OCI-LY1 (cell line): Measurements from ENCODE around the gene GRIP1.

Experiments used
- H2AFZ ChIP-seq: fragments of 200-600 bp; sonication (generic), shearing (Covaris generic); 2 replicates; pipeline ENCODE4 v1.6.0; 2014; ENCODE audit warnings: antibody characterized with exemption, mild to moderate bottlenecking, low read length
- H3F3A ChIP-seq: fragments of 200-600 bp; sonication (generic), shearing (Covaris generic); 2 replicates; pipeline ENCODE4 v1.6.0; 2014; ENCODE audit warnings: mild to moderate bottlenecking, antibody characterized with exemption, low read length, moderate library complexity; ENCODE audit not compliant: insufficient read depth
- H3K27ac ChIP-seq: fragments of 200-600 bp; sonication (generic); 2 replicates; pipeline ENCODE4 v1.5.1; 2014; ENCODE audit warnings: low read length, mixed run types, mild to moderate bottlenecking, low read depth; ENCODE audit not compliant: poor library complexity, severe bottlenecking
- H3K27me3 ChIP-seq: fragments of 200-600 bp; sonication (generic); 2 replicates; pipeline ENCODE4 v1.6.0; 2014; ENCODE audit warnings: antibody characterized with exemption, mild to moderate bottlenecking, low read length, moderate library complexity; ENCODE audit not compliant: insufficient read depth
- H3K36me3 ChIP-seq: fragments of 200-600 bp; sonication (generic); 2 replicates; pipeline ENCODE4 v1.6.1; 2014; ENCODE audit warnings: mild to moderate bottlenecking, antibody characterized with exemption, low read length, moderate library complexity, mixed read lengths; ENCODE audit not compliant: insufficient read depth
- H3K4me1 ChIP-seq: fragments of 200-600 bp; sonication (generic); 2 replicates; pipeline ENCODE4 v1.5.1; 2014; ENCODE audit warnings: mild to moderate bottlenecking, low read length, moderate library complexity; ENCODE audit not compliant: insufficient read depth, severe bottlenecking
- H3K4me2 ChIP-seq: fragments of 200-600 bp; sonication (generic), shearing (Covaris generic); 2 replicates; pipeline ENCODE4 v1.6.1; 2014; ENCODE audit warnings: low read length
- H3K4me3 ChIP-seq: fragments of 200-600 bp; sonication (generic); 2 replicates; pipeline ENCODE4 v1.5.1; 2014; ENCODE audit warnings: low read length, low read depth, mild to moderate bottlenecking, mixed read lengths; ENCODE audit not compliant: poor library complexity, severe bottlenecking
- H3K79me2 ChIP-seq: fragments of 200-600 bp; shearing (Covaris generic); 2 replicates; pipeline ENCODE4 v1.6.1; 2016; ENCODE audit warnings: mixed run types, low read length, mixed read lengths; ENCODE audit not compliant: insufficient read depth
- H3K9ac ChIP-seq: fragments of 200-600 bp; sonication (generic), shearing (Covaris generic); 2 replicates; pipeline ENCODE4 v1.6.1; 2014; ENCODE audit warnings: mild to moderate bottlenecking, low read length, mixed read lengths
- H3K9me2 ChIP-seq: fragments of 200-600 bp; sonication (generic), shearing (Covaris generic); 2 replicates; pipeline ENCODE4 v1.6.1; 2014; ENCODE audit warnings: low read depth, mild to moderate bottlenecking, low read length, mixed read lengths
- H3K9me3 ChIP-seq: fragments of 200-600 bp; shearing (Covaris generic); 2 replicates; pipeline ENCODE4 v1.6.1; 2014; ENCODE audit warnings: low read length, mixed read lengths
- H4K20me1 ChIP-seq: fragments of 200-600 bp; sonication (generic), shearing (Covaris generic); 2 replicates; pipeline ENCODE4 v1.6.0; 2016; ENCODE audit warnings: mild to moderate bottlenecking, low read length; ENCODE audit not compliant: insufficient read depth
- CTCF ChIP-seq: fragments of 200-600 bp; sonication (generic), shearing (Covaris generic); IDR thresholded peaks from 2 replicates; pipeline ENCODE4 v1.5.1; 2017; ENCODE audit warnings: mild to moderate bottlenecking, antibody characterized with exemption, low read length, moderate library complexity, mixed read lengths
- EZH2 ChIP-seq: fragments of 200-600 bp; sonication (generic), shearing (Covaris generic); IDR thresholded peaks from 2 replicates; pipeline ENCODE4 v1.8.0; 2017; ENCODE audit warnings: borderline replicate concordance, mixed run types, mild to moderate bottlenecking, antibody characterized with exemption, low read length, moderate library complexity, mixed read lengths

Gene GRIP1

DNA sequence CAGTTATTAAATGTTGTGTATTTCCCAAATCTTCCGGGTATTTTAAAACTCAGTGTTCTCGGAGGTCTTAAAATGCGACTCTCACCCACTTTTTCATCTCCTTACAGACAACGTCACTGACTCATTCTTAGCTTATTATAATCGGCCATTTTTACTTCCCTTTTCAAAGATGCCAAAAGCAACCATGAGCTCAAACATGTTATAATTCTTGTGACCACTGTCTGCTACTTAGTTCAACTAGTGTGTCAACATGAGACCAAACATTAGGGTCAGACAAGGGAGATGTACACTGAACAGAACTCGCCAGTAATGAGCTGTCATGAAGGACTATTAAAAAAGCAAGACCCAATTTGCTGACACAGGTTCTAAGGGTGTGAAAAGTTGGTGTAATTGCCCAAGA is 4.2 kb upstream of the GRIP1 start:
- Histone ChIP-seq H3K9ac (no peak overlapping the region), H3K27ac (peak overlapping the region; percentile 46), H4K20me1 (no peaks in the 10 kb centered on the region), H3K9me3 (no peaks in the 10 kb centered on the region), H3K27me3 (no peaks in the 10 kb centered on the region), H2AFZ (peak overlapping the region; percentile 53; the same call in 1 of the 2 replicates), H3K9me2 (no peaks in the 10 kb centered on the region), H3K4me2 (peak overlapping the region; percentile 20; the same call in 1 of the 2 replicates), H3F3A (no peaks in the 10 kb centered on the region), H3K36me3 (no peaks in the 10 kb centered on the region), H3K4me3 (no peak overlapping the region), H3K4me1 (peaks cover 52% of the 10 kb centered on the region), H3K79me2 (no peaks in the 10 kb centered on the region)
- no peak for TF ChIP-seq EZH2
- no peak for TF ChIP-seq CTCF

DNA sequence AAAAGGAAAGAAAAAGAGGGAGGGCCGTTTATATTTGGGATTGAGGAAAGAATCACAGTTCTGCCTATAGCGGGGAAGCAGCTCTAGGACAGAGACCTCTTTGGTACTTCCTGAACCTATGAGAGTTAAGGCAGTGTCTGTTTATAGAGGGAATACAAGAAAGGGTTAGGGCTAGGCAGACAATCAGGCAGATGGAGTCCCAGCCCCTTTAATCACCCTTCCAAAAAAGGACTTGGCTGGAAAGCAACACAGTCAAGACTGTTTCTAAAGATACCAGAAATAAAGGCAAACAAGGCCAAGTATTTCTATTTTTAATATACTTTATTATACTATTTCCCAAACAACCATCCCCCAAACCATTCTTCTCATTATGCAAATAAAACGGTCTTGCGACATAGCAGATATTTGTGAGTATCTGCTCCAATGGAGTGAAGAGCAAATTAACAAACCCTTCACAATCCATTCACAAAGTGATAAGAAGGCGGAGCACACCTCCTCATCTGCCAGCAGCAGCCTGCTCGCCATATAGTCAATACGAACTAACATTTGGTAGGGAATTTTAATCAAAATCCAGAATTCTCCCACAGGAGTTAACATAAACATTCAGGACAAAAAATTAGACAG is 697 bp upstream of the GRIP1 start:
- no peaks in the 10 kb centered on the region for H3F3A ChIP-seq
- no peaks in the 10 kb centered on the region for H3K79me2 ChIP-seq
- no peak overlapping the region for H2AFZ ChIP-seq
- H3K27ac ChIP-seq: no peak overlapping the region
- H3K9me3 ChIP-seq: no peaks in the 10 kb centered on the region
- no peak overlapping the region for H3K9ac ChIP-seq
- H3K9me2 ChIP-seq: no peaks in the 10 kb centered on the region
- peaks cover 21% of the 10 kb centered on the region for H3K4me1 ChIP-seq
- TF ChIP-seq CTCF (no peak), EZH2 (no peak)
- no peaks in the 10 kb centered on the region for H3K27me3 ChIP-seq
- H3K36me3 ChIP-seq: no peaks in the 10 kb centered on the region
- H3K4me3 ChIP-seq: no peak overlapping the region
- no peaks in the 10 kb centered on the region for H4K20me1 ChIP-seq
- H3K4me2 ChIP-seq: no peak overlapping the region

- H4K20me1 ChIP-seq: no peaks in the 10 kb centered on the region
- no peak overlapping the region for H3K4me3 ChIP-seq
- H3K9me3 ChIP-seq: no peaks in the 10 kb centered on the region
- no peaks in the 10 kb centered on the region for H3K79me2 ChIP-seq
- TF ChIP-seq CTCF: no peak
- no peak for TF ChIP-seq EZH2
- no peak overlapping the region for H2AFZ ChIP-seq
- H3K27me3 ChIP-seq: no peaks in the 10 kb centered on the region
- H3K4me1 ChIP-seq: no peaks in the 10 kb centered on the region
- no peaks in the 10 kb centered on the region for H3K9me2 ChIP-seq
- no peak overlapping the region for H3K27ac ChIP-seq
- no peak overlapping the region for H3K4me2 ChIP-seq
- H3F3A ChIP-seq: no peaks in the 10 kb centered on the region
- H3K36me3 ChIP-seq: no peaks in the 10 kb centered on the region
- H3K9ac ChIP-seq: no peak overlapping the region
Observed at GRCh38 chr12:66676241-66676640, 2.6 kb downstream of the GRIP1 start.
